HTERT RPE-1 (cell line): ENCODE results near the gene COTL1.
"Not testable (repeated sequence)": the region's sequence is repeated elsewhere in the genome, so short reads cannot be mapped to it uniquely, and the experiment has no call there.

Experiments used
- in situ Hi-C: fragments of 300-500 bp; cut with MboI; formaldehyde crosslinking; loops from 4 replicates; pipeline ENCODE4 v1.14.3; 2020; ENCODE audit warnings: low sequenced_read_pairs

COTL1 gene

GRCh38 chr16:84574191-84574590, 43.7 kb downstream of the COTL1 start:
- in situ Hi-C loops, result no loop called here

GRCh38 chr16:84572096-84572495, 45.8 kb downstream of the COTL1 start:
- in situ Hi-C loops, result no loop called here

- in situ Hi-C loops, result no loop called here
Measured at GRCh38 chr16:84571506-84571905, 46.4 kb downstream of the COTL1 start.

- in situ Hi-C loops, result no loop called here
Measured at GRCh38 chr16:84570739-84571403, 47.0 kb downstream of the COTL1 start.

GRCh38 chr16:84569382-84569987, 48.4 kb downstream of the COTL1 start:
- in situ Hi-C loops, result no loop called here

GRCh38 chr16:84568066-84568465, 49.8 kb downstream of the COTL1 start:
- in situ Hi-C loops, result no loop called here

GRCh38 chr16:84567286-84567962, 50.5 kb downstream of the COTL1 start:
- in situ Hi-C loops, result no loop called here

GRCh38 chr16:84566545-84567257, 51.2 kb downstream of the COTL1 start:
- in situ Hi-C loops, result no loop called here

GRCh38 chr16:84565669-84566495, 52.0 kb downstream of the COTL1 start:
- in situ Hi-C loops, result no loop called here

- in situ Hi-C loops, result no loop called here
Measured at GRCh38 chr16:84563786-84564420, 54.0 kb downstream of the COTL1 start.

GRCh38 chr16:84563064-84563715, 54.7 kb downstream of the COTL1 start:
- in situ Hi-C loops, result no loop called here

GRCh38 chr16:84562174-84562815, 55.6 kb downstream of the COTL1 start:
- in situ Hi-C loops, result no loop called here

- in situ Hi-C loops, result no loop called here
Measured at GRCh38 chr16:84561291-84561690, 56.6 kb downstream of the COTL1 start.

GRCh38 chr16:84560269-84560668, 57.6 kb downstream of the COTL1 start:
- in situ Hi-C loops, result no loop called here

GRCh38 chr16:84559311-84559932, 58.5 kb downstream of the COTL1 start:
- in situ Hi-C loops, result no loop called here

- in situ Hi-C loops, result not testable (repeated sequence)
Measured at GRCh38 chr16:84558850-84559249, 59.0 kb downstream of the COTL1 start.

GRCh38 chr16:84557504-84557903, 60.4 kb downstream of the COTL1 start:
- in situ Hi-C loops, result no loop called here

- in situ Hi-C loops, result no loop called here
Measured at GRCh38 chr16:84557059-84557458, 60.8 kb downstream of the COTL1 start.
